GM19372 (cell line): Measurements from ENCODE around the gene SPRYD3.
"Not testable (repeated sequence)": the region's sequence is repeated elsewhere in the genome, so short reads cannot be mapped to it uniquely, and the experiment has no call there.

Experiments used
- ATAC-seq: cut with Tn5 transposase; IDR thresholded peaks from one replicate; pipeline ENCODE4 v1.9.1; 2021; ENCODE audit warnings: mild to moderate bottlenecking, low read depth, moderate library complexity; ENCODE audit not compliant: unreplicated experiment

The SPRYD3 gene

GRCh38 chr12:53102883-53103807 lies 24.0 kb upstream of the SPRYD3 start, which contains the start of gene SOAT2:
Gene SOAT2 (plus strand): TSS chr12:53103486. CDS start chr12:53103578, 92 bp downstream.
- no peak for ATAC-seq

DNA sequence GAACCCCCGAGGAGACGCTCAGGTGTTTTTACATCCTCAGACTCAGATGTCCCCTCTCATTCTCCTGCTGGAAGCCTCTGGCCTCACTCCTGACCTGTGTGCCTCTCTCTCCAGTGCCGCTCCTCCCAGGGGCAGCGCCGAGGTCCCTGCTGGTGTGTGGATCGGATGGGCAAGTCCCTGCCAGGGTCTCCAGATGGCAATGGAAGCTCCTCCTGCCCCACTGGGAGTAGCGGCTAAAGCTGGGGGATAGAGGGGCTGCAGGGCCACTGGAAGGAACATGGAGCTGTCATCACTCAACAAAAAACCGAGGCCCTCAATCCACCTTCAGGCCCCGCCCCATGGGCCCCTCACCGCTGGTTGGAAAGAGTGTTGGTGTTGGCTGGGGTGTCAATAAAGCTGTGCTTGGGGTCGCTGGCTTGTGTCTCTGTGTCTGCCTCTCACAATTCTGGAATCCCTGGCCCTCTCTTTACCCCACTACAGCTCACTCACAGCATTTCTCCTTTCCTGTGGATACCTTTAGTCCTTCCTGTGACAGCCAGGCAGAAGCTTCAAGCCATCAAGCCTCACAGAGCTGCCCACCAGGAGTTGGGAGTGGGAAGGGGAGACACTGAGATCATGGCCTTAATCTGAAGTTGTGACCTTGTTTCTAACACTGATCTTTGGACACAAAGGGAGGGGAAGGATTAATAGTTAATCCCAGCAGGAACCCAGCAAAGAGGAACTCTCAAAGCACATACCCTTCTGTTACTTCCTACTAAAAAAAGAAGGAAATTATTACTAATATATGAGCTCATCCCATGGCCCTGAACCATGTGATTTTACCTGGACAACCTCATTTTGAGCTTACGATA lies 23.0 kb upstream of the SPRYD3 start:
- no peak for ATAC-seq

GRCh38 chr12:53101266-53101665 lies 22.1 kb upstream of the SPRYD3 start:
- ATAC-seq = no peak

GRCh38 chr12:53100466-53101151 lies 21.4 kb upstream of the SPRYD3 start:
- ATAC-seq = no peak

GRCh38 chr12:53099071-53099882 lies 20.1 kb upstream of the SPRYD3 start:
- ATAC-seq = no peak

GRCh38 chr12:53098354-53098981 lies 19.3 kb upstream of the SPRYD3 start:
- no peak for ATAC-seq

DNA sequence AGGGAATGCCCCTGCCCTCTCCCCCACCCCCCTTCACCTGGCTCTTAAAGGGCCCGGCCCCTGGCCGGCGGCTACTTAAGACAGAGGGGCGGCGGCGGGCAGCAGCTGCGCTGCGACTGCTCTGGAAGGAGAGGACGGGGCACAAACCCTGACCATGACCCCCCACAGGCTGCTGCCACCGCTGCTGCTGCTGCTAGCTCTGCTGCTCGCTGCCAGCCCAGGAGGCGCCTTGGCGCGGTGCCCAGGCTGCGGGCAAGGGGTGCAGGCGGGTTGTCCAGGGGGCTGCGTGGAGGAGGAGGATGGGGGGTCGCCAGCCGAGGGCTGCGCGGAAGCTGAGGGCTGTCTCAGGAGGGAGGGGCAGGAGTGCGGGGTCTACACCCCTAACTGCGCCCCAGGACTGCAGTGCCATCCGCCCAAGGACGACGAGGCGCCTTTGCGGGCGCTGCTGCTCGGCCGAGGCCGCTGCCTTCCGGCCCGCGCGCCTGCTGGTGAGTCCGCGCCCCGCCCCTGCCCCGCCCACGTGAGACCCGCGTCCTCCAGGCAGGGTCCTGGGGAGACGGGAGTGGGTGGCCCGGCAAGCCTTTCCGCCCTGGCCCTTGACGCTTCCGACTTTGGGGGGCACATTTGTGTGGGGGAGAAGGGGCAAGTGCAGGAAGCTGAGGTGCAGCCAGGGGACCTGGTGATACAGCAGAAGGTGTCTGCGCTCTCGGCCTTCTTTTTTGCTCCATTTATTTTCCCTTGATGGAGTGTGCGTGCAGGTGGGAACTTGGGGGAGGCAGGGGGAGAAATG lies 18.6 kb upstream of the SPRYD3 start, which contains the start of gene IGFBP6:
IGFBP6 (plus strand) TSS at position 104 of the 790 bp plus-strand sequence; CDS start at position 155, 51 bp downstream.
- ATAC-seq = no peak

GRCh38 chr12:53097207-53097563 lies 18.0 kb upstream of the SPRYD3 start:
- no peak for ATAC-seq

DNA sequence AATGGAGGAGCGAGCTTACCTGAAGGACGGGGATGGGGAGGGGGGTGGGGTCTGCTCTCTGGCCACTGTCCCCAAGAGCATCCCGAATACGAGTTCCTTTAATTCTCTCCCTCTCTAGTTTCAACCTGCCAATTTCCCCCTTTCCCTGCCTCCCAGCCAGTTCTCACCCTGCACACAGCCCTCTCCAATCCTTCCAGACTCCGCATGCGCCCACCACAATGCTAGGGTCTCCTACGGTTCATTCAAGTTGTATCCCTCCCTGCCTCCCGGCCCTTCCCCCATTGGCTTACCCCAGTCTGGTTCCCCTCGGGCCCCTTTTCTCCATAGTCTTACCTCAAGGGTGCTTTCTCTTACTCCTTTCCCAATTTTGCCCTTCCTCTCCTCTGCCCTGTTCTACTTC lies 17.6 kb upstream of the SPRYD3 start:
- ATAC-seq = no peak

- ATAC-seq = no peak
Observed at GRCh38 chr12:53096089-53096741, 17.0 kb upstream of the SPRYD3 start.

GRCh38 chr12:53095596-53095895 lies 16.4 kb upstream of the SPRYD3 start:
- ATAC-seq = not testable (repeated sequence)

- not testable (repeated sequence) for ATAC-seq
Observed at GRCh38 chr12:53094796-53095595, 15.8 kb upstream of the SPRYD3 start.

DNA sequence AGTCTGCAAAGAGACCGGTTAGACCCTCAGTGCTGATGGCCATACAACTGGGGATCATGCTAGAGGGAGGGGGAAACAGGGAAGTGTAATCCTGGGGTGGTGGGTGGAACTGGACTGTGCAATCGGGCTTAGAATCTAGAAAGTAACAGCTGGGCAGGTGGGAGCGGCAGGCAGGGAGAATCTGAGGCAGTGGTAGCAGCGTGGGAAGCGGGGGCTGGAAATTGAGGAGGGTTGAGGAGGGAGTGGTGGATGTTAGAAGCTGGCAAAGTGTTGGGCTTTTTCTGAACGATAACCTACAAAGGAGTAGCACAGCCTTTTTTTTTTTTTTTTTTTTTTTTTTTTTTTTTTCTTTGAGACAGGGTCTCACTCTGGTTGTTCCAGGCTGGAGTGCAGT lies 15.2 kb upstream of the SPRYD3 start:
- ATAC-seq = no peak

- no peak for ATAC-seq
Observed at GRCh38 chr12:53093777-53094393, 14.7 kb upstream of the SPRYD3 start.

- ATAC-seq = no peak
Observed at GRCh38 chr12:53091756-53092155, 12.6 kb upstream of the SPRYD3 start.

DNA sequence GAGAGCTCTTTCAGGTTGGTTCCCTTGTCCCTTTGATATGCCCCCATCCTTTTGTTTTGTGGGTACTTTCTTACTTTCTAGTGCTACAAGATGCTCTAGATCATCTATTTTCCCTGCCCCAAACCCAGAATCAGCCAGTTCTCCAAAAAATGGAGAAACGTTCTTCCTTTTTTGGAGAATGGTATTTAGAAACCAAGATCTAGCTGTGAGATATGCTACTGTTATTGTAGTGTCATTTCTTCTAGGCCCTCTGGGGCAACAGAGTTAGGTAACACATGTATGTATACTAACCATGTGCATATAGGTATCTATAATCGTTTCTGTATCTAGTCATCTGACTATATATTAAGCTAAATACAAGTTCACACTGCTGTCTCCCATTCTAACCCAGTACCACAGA lies 11.4 kb upstream of the SPRYD3 start:
- ATAC-seq = no peak

DNA sequence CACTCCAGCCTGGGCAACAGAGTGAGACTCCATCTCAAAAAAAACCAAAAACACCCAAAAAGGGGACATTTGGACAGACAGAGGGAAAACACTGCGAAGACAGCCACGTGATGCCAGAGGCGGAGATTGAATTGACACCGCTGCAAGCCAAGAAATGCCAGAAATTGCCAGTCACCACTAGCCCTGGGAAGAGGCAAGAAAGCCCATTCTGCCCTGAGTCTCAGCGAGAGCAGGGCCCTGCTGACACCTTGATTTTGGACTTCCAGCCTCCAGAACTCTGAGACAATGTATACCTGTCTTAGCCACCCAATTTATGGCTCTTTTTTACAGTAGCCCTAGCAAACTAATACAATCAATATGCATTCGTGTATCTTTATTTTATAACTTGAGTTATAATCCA lies 10.9 kb upstream of the SPRYD3 start:
- no peak for ATAC-seq
